DOHH2 (cell line): ENCODE data around the gene CLSTN1.

Experiments
- CTCF ChIP-seq: fragments of 200-600 bp; sonication (generic); IDR thresholded peaks from one replicate; pipeline ENCODE4 v1.5.1; 2014; ENCODE audit warnings: antibody characterized with exemption, mild to moderate bottlenecking, low read depth, low read length; ENCODE audit not compliant: poor library complexity, severe bottlenecking
- EZH2phosphoT487 ChIP-seq: fragments of 200-600 bp; sonication (generic); IDR thresholded peaks from 2 replicates; pipeline ENCODE4 v1.6.1; 2017; ENCODE audit warnings: borderline replicate concordance, mild to moderate bottlenecking, antibody characterized with exemption, low read length, moderate library complexity, mixed read lengths

- TF ChIP-seq CTCF (no peak), EZH2phosphoT487 (no peak)
Observed at GRCh38 chr1:9728451-9729295, 95.1 kb downstream of the CLSTN1 start.
